Upper lobe of right lung (tissue), 1 donor: ENCODE data around the gene NHP2. TPM values are rescaled to one million over a fixed set of nuclear protein-coding genes. Genes with fewer than 3 reads are reported as not detected.

ENCODE experiments used
- ATAC-seq: fragments of 200-7000 bp; cut with Tn5 transposase; one replicate; pipeline ENCODE4 v1.9.1; 2020; ENCODE audit warnings: mild to moderate bottlenecking, moderate library complexity
- DNase-seq: peaks from one replicate; pipeline ENCODE4 v3.0.0-alpha.2; 2020
- H3K27ac ChIP-seq: fragments of 200-600 bp; one replicate; pipeline ENCODE4 v1.8.0; 2022
- H3K27me3 ChIP-seq: fragments of 200-600 bp; one replicate; pipeline ENCODE4 v1.8.0; 2022; ENCODE audit warnings: mild to moderate bottlenecking
- H3K36me3 ChIP-seq: fragments of 200-600 bp; one replicate; pipeline ENCODE4 v1.8.0; 2022
- H3K4me1 ChIP-seq: fragments of 200-600 bp; one replicate; pipeline ENCODE4 v1.8.0; 2022
- H3K4me3 ChIP-seq: fragments of 200-600 bp; one replicate; pipeline ENCODE4 v1.8.0; 2022; ENCODE audit warnings: mild to moderate bottlenecking
- H3K9me3 ChIP-seq: fragments of 200-600 bp; one replicate; pipeline ENCODE4 v1.8.0; 2022
- intact Hi-C: fragments of 100-400 bp; cut with DNase I; formaldehyde crosslinking; loops from one replicate; pipeline ENCODE4 v1.11.0; 2022
- total RNA-seq: library from RNA; stranded (reverse); fragmentation: NEBNext Ultra II Directional; extraction: Animal tissue kit (Norgen Biotek cat#: 25700); gene quantifications from one replicate; pipeline ENCODE4 v1.2.1, GENCODE V29; 2021
- TF ChIP-seq, protein P1 (sequence below): fragments of 200-600 bp; IDR thresholded peaks from one replicate; pipeline ENCODE4 v1.8.0; 2022; ENCODE audit warnings: antibody characterized with exemption
- donor health status: DM: no; HTN: yes; CAD: no; lungs with severe emphysema.

Gene NHP2
- total RNA-seq, 1 donor from 2014 or later = 60.1 TPM

DNA sequence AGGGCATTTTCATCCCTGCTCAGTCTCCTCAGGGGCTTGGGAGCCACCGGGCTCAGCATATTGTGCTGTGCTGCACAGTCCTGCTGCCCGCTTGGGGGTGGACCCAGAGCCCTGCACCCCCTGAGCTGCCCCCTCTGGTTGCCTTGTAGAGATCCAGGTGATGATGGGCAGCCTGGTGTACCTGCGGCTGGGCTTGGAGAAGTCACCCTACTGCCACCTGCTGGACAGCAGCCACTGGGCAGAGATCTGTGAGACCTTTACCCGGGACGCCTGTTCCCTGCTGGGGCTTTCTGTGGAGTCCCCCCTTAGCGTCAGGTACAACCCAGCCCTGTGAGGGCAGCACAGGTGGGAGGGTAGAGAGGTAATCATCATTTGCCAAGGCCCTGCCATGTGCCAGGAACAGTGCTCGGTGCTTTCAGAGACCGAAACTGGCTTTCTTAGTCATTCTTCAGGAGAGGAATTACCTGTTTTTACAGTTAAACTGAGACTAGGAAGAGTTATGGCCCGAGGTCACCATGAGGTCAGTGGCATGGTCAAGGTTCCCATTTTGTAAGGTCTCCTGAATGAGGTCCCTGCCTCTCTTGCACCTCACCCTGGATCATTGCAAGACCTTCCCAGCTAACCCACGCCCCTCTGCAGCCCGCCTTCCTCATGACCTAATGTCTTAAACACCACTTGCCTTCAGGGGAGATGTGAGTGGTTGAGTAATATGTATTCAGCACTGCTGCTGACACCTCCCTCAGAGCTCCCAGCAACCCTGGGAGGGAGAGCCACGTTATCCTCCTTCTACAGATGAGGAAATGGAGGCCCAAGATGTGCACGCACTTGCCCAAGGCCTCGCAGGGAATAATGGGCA, 7.5 kb downstream of the NHP2 start:
- DNase-seq = peak; percentile 81
- intact Hi-C loops = no loop called here

DNA sequence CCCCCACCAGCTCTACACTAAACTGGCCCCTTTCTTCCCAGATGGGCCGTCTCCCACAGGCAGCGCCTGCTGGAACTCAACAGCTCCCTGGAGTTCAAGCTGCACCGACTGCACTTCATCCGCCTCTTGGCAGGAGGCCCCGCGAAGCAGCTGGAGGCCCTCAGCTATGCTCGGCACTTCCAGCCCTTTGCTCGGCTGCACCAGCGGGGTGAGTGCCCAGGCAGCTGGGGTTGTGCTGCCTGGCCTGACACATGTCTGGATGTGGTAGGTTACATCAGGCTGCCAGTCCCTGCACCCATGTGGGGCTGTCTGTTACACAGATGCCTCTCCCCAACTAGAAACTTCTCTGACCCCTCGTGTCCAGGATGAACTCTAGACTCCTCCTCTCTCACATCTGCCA, 9.8 kb downstream of the NHP2 start:
- intact Hi-C loops = no loop called here

More for the DNA sequence above, 7.5 kb downstream of the NHP2 start:
- no peaks in the 10 kb centered on the region for H3K4me1 ChIP-seq
- H3K4me3 ChIP-seq = no peak overlapping the region
- H3K27ac ChIP-seq = no peak overlapping the region
- H3K9me3 ChIP-seq = no peaks in the 10 kb centered on the region
- ATAC-seq = peak; percentile 78
- H3K27me3 ChIP-seq = no peaks in the 10 kb centered on the region
- H3K36me3 ChIP-seq = peaks cover 97% of the 10 kb centered on the region
- TF ChIP-seq, protein P1, sequence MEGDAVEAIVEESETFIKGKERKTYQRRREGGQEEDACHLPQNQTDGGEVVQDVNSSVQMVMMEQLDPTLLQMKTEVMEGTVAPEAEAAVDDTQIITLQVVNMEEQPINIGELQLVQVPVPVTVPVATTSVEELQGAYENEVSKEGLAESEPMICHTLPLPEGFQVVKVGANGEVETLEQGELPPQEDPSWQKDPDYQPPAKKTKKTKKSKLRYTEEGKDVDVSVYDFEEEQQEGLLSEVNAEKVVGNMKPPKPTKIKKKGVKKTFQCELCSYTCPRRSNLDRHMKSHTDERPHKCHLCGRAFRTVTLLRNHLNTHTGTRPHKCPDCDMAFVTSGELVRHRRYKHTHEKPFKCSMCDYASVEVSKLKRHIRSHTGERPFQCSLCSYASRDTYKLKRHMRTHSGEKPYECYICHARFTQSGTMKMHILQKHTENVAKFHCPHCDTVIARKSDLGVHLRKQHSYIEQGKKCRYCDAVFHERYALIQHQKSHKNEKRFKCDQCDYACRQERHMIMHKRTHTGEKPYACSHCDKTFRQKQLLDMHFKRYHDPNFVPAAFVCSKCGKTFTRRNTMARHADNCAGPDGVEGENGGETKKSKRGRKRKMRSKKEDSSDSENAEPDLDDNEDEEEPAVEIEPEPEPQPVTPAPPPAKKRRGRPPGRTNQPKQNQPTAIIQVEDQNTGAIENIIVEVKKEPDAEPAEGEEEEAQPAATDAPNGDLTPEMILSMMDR = peak; percentile 65

DNA sequence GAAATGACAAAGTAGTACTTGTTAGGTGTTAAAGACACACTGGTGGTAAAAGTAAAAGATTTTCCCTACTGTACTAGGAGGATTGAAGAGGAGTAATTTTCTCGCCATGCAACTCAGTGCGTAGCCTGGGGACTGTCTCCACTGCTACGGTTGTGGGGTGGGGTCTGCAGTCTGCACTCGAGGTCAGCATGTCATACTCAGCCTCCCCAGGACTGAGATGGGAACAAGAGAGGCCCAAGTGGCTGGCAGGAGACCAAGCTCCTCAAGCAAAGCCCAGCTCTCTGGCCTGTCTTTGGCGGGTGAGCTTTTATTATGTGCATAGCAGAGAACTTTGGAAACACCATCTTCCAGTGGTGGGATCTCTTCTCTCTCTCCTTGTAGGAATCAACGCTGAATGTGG, 10.4 kb downstream of the NHP2 start:
- Histone ChIP-seq H3K4me3 (no peak overlapping the region), H3K4me1 (no peaks in the 10 kb centered on the region), H3K9me3 (no peaks in the 10 kb centered on the region), H3K36me3 (peaks cover 86% of the 10 kb centered on the region), H3K27me3 (no peaks in the 10 kb centered on the region), H3K27ac (no peak overlapping the region)
- DNase-seq (no peak), ATAC-seq (no peak)
- intact Hi-C loops = no loop called here
- TF ChIP-seq, protein P1 = no peak

More for the DNA sequence above, 9.8 kb downstream of the NHP2 start:
- no peak for DNase-seq
- Histone ChIP-seq H3K9me3 (no peaks in the 10 kb centered on the region), H3K4me1 (no peaks in the 10 kb centered on the region), H3K27ac (no peak overlapping the region), H3K4me3 (no peak overlapping the region), H3K36me3 (peaks cover 92% of the 10 kb centered on the region), H3K27me3 (no peaks in the 10 kb centered on the region)
- ATAC-seq = peak; percentile 60
- TF ChIP-seq, protein P1 = no peak

DNA sequence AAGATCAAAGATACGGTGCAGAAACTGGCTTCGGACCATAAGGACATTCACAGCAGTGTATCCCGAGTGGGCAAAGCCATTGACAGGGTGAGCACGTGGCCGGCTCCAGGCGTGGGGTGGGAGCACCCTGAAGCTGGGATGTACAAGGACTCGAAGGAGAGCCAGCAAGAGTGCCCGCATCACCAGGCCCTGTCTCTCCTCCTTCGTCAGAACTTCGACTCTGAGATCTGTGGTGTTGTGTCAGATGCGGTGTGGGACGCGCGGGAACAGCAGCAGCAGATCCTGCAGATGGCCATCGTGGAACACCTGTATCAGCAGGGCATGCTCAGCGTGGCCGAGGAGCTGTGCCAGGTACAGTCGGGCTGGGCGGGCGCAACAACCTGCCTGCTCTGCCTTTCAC, 11.0 kb downstream of the NHP2 start:
- H3K9me3 ChIP-seq = no peaks in the 10 kb centered on the region
- H3K27me3 ChIP-seq = no peaks in the 10 kb centered on the region
- H3K27ac ChIP-seq = no peak overlapping the region
- DNase-seq (no peak), ATAC-seq (no peak)
- peaks cover 86% of the 10 kb centered on the region for H3K36me3 ChIP-seq
- TF ChIP-seq, protein P1 = no peak
- H3K4me3 ChIP-seq = no peak overlapping the region
- intact Hi-C loops = no loop called here
- H3K4me1 ChIP-seq = no peaks in the 10 kb centered on the region

DNA sequence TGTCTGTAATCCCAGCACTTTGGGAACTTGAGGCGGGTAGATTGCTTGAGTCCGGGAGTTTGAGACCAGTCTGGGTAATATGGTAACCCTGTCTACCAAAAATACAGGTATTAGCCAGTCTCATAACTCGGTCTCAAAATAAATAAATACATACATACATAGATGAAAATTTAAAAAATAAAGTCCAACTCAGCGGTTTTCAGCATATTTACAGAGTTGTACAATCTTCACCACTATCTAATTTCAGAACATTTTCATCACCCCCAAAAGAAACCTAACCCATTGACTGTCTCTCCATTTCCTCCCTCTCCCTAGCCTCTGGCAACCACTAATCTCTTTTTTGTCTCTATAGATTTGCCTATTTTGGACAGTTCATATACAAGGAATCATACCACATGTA, 12.1 kb downstream of the NHP2 start:
- ATAC-seq (no peak), DNase-seq (no peak)
- H3K4me3 ChIP-seq = no peak overlapping the region
- intact Hi-C loops = no loop called here
- peaks cover 75% of the 10 kb centered on the region for H3K36me3 ChIP-seq
- H3K27ac ChIP-seq = no peak overlapping the region
- no peaks in the 10 kb centered on the region for H3K4me1 ChIP-seq
- H3K9me3 ChIP-seq = no peaks in the 10 kb centered on the region
- TF ChIP-seq, protein P1 = no peak
- no peaks in the 10 kb centered on the region for H3K27me3 ChIP-seq
